ENCODE measurements around the gene FGB. TPM values are rescaled to one million over a fixed set of nuclear protein-coding genes. Genes with fewer than 3 reads are reported as not detected.

The FGB gene
- 0.21 TPM in 1 of 2 replicates, not detected in the other for total RNA-seq

GRCh38 chr4:154562697-154563254 is at the start of gene FGB:
Gene FGB, plus strand, starts transcription at chr4:154563011. Its CDS starts 8 bp downstream, at chr4:154563019.

GRCh38 chr4:154549894-154550790 is 12.7 kb upstream of the FGB start, which contains the start of gene PLRG1:
Gene PLRG1, minus strand, starts transcription at chr4:154550400. Its CDS starts 92 bp downstream, at chr4:154550308.

GRCh38 chr4:154590329-154591006 is 27.7 kb downstream of the FGB start, which contains the start of gene FGA:
Gene FGA, minus strand, starts transcription at chr4:154590742. Its CDS starts 55 bp downstream, at chr4:154590687.

GRCh38 chr4:154612472-154613414 is 49.9 kb downstream of the FGB start, which contains the start of gene FGG:
Gene FGG, minus strand, starts transcription at chr4:154612656. Its CDS starts 47 bp downstream, at chr4:154612609.

Other genes starting within 250 kb of the FGB start
- under 0.01 TPM in 1 of 2 replicates, not detected in the other for gene DCHS2, start 71.2 kb upstream of the FGB start, total RNA-seq
- 95.9 and 105 TPM in 2 replicates for gene PLRG1, start 12.6 kb upstream of the FGB start, total RNA-seq
- not detected in 2 replicates for gene FGA, start 27.7 kb downstream of the FGB start, total RNA-seq
- gene FGG, start 49.6 kb downstream of the FGB start, total RNA-seq, result 0.21 TPM in 1 of 2 replicates, not detected in the other
- 0.72 and 4.3 TPM in 2 replicates for gene LRAT, start 181.0 kb downstream of the FGB start, total RNA-seq
- under 0.01 and 0.43 TPM in 2 replicates for gene RBM46, start 218.3 kb downstream of the FGB start, total RNA-seq

Data from tracheal epithelial cell (primary cell).